Esophagus muscularis mucosa (tissue), 4 donors: ENCODE results near the gene INPP4B. TPM values are rescaled to one million over a fixed set of nuclear protein-coding genes. Genes with fewer than 3 reads are reported as not detected.

Source experiments
- DNase-seq: peaks from one replicate; pipeline ENCODE4 v3.0.0-alpha.2; 2017; ENCODE audit errors: extremely low spot score
- H3K27ac ChIP-seq, 4 donors: fragments of 200-600 bp; sonication (generic); replicated peaks in 1 of 4; 1 replicate in 3 of 4; 2 replicates in 1 of 4; pipeline ENCODE4 v1.5.1; 2016 to 2019; ENCODE audit warnings: mild to moderate bottlenecking in 1 of 4
- H3K27me3 ChIP-seq, 4 donors: fragments of 200-600 bp; sonication (generic); one replicate each; pipeline versions ENCODE4 v1.5.1 to v1.6.0; 2016 to 2019
- H3K36me3 ChIP-seq, 4 donors: fragments of 200-600 bp; sonication (generic); one replicate each; pipeline ENCODE4 v1.5.1; 2016 to 2019
- H3K4me1 ChIP-seq, 4 donors: fragments of 200-600 bp; sonication (generic); one replicate each; pipeline ENCODE4 v1.5.1; 2016 to 2019
- H3K4me3 ChIP-seq, 4 donors: fragments of 200-600 bp; sonication (generic); 1 replicate in 2 of 4; 2 replicates in 2 of 4; pipeline ENCODE4 v1.5.1; 2016 to 2019; ENCODE audit warnings: mild to moderate bottlenecking in 4 of 4, moderate library complexity in 1 of 4
- H3K9me3 ChIP-seq, 4 donors: fragments of 200-600 bp; sonication (generic); 1 replicate in 3 of 4; 2 replicates in 1 of 4; pipeline ENCODE4 v1.5.1; 2016 to 2019
- EP300 ChIP-seq: sonication (generic); formaldehyde crosslinking; IDR thresholded peaks from one replicate; pipeline ENCODE4 v1.6.1; 2017; ENCODE audit warnings: antibody characterized with exemption
- POLR2A ChIP-seq: fragments of 450-650 bp; IDR thresholded peaks from one replicate; pipeline ENCODE4 v1.6.1; 2017; ENCODE audit warnings: antibody characterized with exemption, moderate library complexity, mild to moderate bottlenecking, low read depth
- POLR2AphosphoS5 ChIP-seq, 2 donors: sonication (generic); formaldehyde crosslinking; IDR thresholded peaks; one replicate each; pipeline ENCODE4 v1.6.1; 2017; ENCODE audit warnings: antibody characterized with exemption in 2 of 2
- WGBS: methylation state at CpG from one replicate; pipeline ENCODE4 v1.1.5; 2018; 5-methylcytosine and 5-hydroxymethylcytosine counted together
- intact Hi-C: fragments of 100-400 bp; cut with DNase I; formaldehyde crosslinking; loops from one replicate; pipeline ENCODE4 v1.15.1; 2023
- total RNA-seq, 4 donors: library from RNA; depleted of rRNA; stranded (reverse); fragments of >200 nt; gene quantifications; one replicate each; pipeline versions ENCODE4 v1.1.0 to v1.2.1, GENCODE V29; 2016
- TF ChIP-seq, protein P1 (sequence below), 3 experiments: fragments of 200-600 bp in 2 of 3; fragments of 450-650 bp in 1 of 3; sonication (generic) in 2 of 3; IDR thresholded peaks; one replicate each; pipeline ENCODE4 v1.5.1; 2017 to 2019; ENCODE audit warnings: antibody characterized with exemption in 3 of 3, mild to moderate bottlenecking in 2 of 3, moderate library complexity in 1 of 3

Gene INPP4B
- total RNA-seq, 4 donors from 2014 or later = 12.7 to 23.4 (median 15.9) TPM

DNA sequence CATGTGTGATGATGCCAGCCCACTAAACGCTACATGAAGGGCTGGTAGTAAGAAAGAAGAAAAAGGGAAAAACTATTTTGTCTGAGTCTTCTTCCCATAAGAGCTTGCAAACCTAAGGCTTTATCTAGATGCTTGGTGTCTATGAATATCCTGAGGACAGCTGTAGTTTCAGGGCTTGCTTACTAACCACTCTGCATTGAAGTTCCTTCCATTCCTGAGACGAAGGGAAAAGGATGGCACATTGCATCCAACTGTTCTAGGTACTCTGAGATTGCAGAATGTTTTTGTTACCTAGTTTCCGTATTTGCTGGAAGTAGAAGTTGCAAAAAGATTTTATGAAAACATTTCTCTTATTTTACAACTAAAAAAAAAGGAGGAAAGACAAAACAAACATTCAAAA lies 665.1 kb downstream of the INPP4B start:
- Histone ChIP-seq H3K36me3 (peaks cover 0 to 4% (median 0%) of the 10 kb centered on the region in 4 donors), H3K4me1 (no peaks in the 10 kb centered on the region), H3K27me3 (no peaks in the 10 kb centered on the region), H3K9me3 (no peaks in the 10 kb centered on the region), H3K27ac (no peak overlapping the region), H3K4me3 (no peak overlapping the region)
- no peak for TF ChIP-seq POLR2A
- TF ChIP-seq, protein P1, sequence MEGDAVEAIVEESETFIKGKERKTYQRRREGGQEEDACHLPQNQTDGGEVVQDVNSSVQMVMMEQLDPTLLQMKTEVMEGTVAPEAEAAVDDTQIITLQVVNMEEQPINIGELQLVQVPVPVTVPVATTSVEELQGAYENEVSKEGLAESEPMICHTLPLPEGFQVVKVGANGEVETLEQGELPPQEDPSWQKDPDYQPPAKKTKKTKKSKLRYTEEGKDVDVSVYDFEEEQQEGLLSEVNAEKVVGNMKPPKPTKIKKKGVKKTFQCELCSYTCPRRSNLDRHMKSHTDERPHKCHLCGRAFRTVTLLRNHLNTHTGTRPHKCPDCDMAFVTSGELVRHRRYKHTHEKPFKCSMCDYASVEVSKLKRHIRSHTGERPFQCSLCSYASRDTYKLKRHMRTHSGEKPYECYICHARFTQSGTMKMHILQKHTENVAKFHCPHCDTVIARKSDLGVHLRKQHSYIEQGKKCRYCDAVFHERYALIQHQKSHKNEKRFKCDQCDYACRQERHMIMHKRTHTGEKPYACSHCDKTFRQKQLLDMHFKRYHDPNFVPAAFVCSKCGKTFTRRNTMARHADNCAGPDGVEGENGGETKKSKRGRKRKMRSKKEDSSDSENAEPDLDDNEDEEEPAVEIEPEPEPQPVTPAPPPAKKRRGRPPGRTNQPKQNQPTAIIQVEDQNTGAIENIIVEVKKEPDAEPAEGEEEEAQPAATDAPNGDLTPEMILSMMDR (IDR thresholded peaks at IDR 0.05) = no peak
- TF ChIP-seq EP300 = no peak
- no peak for TF ChIP-seq POLR2AphosphoS5 (IDR thresholded peaks at IDR 0.05)
- 86% methylated on average over 3 of the region's 3 CpGs for WGBS
- intact Hi-C loops = no loop called here
- no peak for DNase-seq

DNA sequence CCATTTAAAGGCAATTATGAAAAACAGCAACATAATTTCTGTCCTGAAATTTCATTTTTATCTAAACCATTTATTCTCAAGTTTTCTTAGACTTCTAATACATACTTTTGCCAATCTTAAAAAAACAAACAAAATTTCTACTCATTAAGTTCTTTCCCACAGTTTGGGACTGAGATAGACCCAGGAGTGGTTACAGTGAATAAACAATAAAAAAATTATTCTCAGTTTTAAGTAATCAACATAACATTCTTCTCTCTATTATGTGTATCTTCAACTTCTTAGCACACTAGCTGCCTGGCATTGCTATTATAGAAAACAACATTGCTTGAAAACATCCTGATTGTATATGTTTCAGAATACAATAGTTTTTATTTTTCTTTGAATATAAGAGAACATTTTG lies 676.9 kb downstream of the INPP4B start:
- Histone ChIP-seq H3K36me3 (peaks cover 0 to 4% (median 0%) of the 10 kb centered on the region in 4 donors), H3K4me3 (no peak overlapping the region), H3K9me3 (no peaks in the 10 kb centered on the region), H3K4me1 (no peaks in the 10 kb centered on the region), H3K27me3 (no peaks in the 10 kb centered on the region), H3K27ac (no peak overlapping the region)
- no peak for TF ChIP-seq POLR2A
- TF ChIP-seq, protein P1 (IDR thresholded peaks at IDR 0.05) = no peak
- no peak for TF ChIP-seq EP300
- TF ChIP-seq POLR2AphosphoS5 (IDR thresholded peaks at IDR 0.05) = no peak
- intact Hi-C loops = no loop called here
- no peak for DNase-seq

DNA sequence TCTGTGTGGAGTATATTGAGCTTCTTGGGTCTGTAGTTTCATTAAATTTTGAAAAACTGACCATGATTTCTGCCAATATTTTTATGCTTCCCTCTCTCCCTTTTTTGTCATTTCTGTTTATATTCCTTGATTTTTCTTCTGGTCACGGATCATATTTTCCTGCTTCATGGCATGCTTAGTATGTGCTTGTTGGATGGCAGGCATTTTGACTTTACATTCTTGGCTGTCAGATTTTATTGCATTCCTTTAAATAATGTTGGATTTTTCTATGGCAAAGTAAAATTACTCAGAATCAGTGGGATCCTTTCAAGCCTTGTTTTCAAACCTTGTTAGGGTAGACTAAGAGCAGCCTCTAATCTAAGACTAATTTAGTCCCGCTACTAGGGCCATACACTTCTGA lies 677.9 kb downstream of the INPP4B start:
- Histone ChIP-seq H3K9me3 (no peaks in the 10 kb centered on the region), H3K27me3 (no peaks in the 10 kb centered on the region), H3K36me3 (peaks cover 0 to under 1% (median 0%) of the 10 kb centered on the region in 4 donors), H3K4me3 (no peak overlapping the region), H3K4me1 (no peaks in the 10 kb centered on the region), H3K27ac (no peak overlapping the region)
- DNase-seq = no peak
- intact Hi-C loops = no loop called here
- WGBS = 85% methylated on average over 2 of the region's 2 CpGs
- TF ChIP-seq POLR2A (no peak), EP300 (no peak), POLR2AphosphoS5 (IDR thresholded peaks at IDR 0.05) (no peak)
- TF ChIP-seq, protein P1 (IDR thresholded peaks at IDR 0.05) = no peak

DNA sequence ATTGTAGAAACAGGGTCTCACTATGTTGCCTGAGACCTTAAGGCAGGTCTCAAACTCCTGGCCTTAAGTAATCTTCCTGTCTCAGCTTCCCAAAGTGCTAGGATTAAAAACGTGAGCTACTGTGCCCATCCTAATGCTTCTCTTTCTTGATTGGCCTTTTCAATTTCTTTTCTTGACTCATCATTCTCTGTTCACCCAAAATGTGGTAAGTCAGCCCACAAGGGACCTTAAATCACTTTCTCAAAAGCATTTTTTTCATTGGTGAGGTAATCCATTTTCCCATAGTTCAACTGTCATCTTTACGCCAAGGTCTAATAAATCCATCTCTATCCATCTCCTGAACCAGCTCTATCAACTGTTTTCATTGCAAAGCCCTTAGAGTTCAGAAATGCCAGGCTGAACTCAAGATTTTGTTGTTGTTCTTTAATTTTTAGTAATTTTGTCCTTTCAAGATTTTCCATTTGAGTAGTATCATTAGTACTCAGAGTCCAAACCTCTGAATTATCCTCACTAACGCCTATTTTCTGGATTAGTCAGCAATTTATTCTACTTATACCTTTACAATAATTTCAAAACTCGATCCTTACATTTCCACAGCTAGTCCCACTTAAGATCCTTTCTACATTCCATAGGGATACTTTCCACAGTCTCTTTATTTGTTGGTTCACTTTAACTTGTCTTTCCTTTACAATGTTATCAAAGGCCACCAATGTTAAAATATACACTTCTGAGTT lies 681.2 kb downstream of the INPP4B start:
- no peaks in the 10 kb centered on the region for H3K9me3 ChIP-seq
- no peak overlapping the region for H3K4me3 ChIP-seq
- peaks cover 0 to 5% (median 0%) of the 10 kb centered on the region in 4 donors for H3K36me3 ChIP-seq
- 93% methylated on average over 4 of the region's 4 CpGs for WGBS
- no peaks in the 10 kb centered on the region for H3K4me1 ChIP-seq
- intact Hi-C loops = no loop called here
- no peak overlapping the region for H3K27ac ChIP-seq
- DNase-seq = no peak
- H3K27me3 ChIP-seq = no peaks in the 10 kb centered on the region
- TF ChIP-seq, protein P1 (IDR thresholded peaks at IDR 0.05) = no peak
- TF ChIP-seq POLR2A (no peak), POLR2AphosphoS5 (IDR thresholded peaks at IDR 0.05) (no peak), EP300 (no peak)
